RWPE1 (cell line): ENCODE results near the gene HSPA1B.

ENCODE experiments used
- CTCF ChIA-PET: fragments of 350-600 bp; sonication (Branson Sonifier 250); formaldehyde crosslinking; extraction: SDS; loops from one replicate; lab custom pipeline; 2021; lab: Yijun Ruan, JAX
- POLR2A ChIA-PET: fragments of 400-600 bp; formaldehyde crosslinking; extraction: SDS; loops from one replicate; lab custom pipeline; 2020; ENCODE audit warnings: antibody characterized with exemption; ENCODE audit not compliant: low non-redundant PET; lab: Yijun Ruan, JAX
- DNase-seq: peaks from one replicate; pipeline ENCODE4 v3.0.0; 2012; ENCODE audit warnings: low spot score
- H3K27ac ChIP-seq: fragments of 450-650 bp; 2 replicates; pipeline ENCODE4 v1.5.1; 2017
- CTCF ChIP-seq: fragments of 450-650 bp; conservative IDR thresholded peaks from 2 replicates; pipeline ENCODE4 v1.5.1; 2017; ENCODE audit warnings: low read depth, mild to moderate bottlenecking

Gene HSPA1B

GRCh38 chr6:31878726-31879125 lies 51.2 kb downstream of the HSPA1B start, which contains the start of gene SLC44A4:
TSS of gene SLC44A4 (minus strand) at chr6:31878997. CDS start at chr6:31878980, 17 bp downstream.
- ChIA-PET CTCF (interaction anchor here (1.0 kb wide), 1 partner anchor 15 kb away, joined by 4 read pairs; no protein-coding TSS in a partner anchor), POLR2A (no interaction called here)
- no peak for DNase-seq
- H3K27ac ChIP-seq, result peak within 1 kb of the TSS; percentile 40
- no peak for TF ChIP-seq CTCF

- POLR2A ChIA-PET, result no interaction called here
These were observed 51.6 kb downstream of the HSPA1B start for GRCh38 chr6:31879143-31879542.

More at GRCh38 chr6:31879143-31879542, 51.6 kb downstream of the HSPA1B start:
- no peak for DNase-seq
- H3K27ac ChIP-seq, result peak overlapping the region; percentile 40
- CTCF ChIA-PET, result no interaction called here
- no peak for TF ChIP-seq CTCF
